NCI-H748 treated with DMSO at 0.1 percent for 48 hours (cell line): ENCODE data around the gene PARM1.
A peak's percentile ranks its signal among the peaks of the same experiment; 100 is the strongest.

ENCODE experiments used
- DNase-seq: peaks from one replicate; lab custom pipeline; 2025; lab: John Stamatoyannopoulos, UW

PARM1 gene, protein sequence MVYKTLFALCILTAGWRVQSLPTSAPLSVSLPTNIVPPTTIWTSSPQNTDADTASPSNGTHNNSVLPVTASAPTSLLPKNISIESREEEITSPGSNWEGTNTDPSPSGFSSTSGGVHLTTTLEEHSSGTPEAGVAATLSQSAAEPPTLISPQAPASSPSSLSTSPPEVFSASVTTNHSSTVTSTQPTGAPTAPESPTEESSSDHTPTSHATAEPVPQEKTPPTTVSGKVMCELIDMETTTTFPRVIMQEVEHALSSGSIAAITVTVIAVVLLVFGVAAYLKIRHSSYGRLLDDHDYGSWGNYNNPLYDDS

DNA sequence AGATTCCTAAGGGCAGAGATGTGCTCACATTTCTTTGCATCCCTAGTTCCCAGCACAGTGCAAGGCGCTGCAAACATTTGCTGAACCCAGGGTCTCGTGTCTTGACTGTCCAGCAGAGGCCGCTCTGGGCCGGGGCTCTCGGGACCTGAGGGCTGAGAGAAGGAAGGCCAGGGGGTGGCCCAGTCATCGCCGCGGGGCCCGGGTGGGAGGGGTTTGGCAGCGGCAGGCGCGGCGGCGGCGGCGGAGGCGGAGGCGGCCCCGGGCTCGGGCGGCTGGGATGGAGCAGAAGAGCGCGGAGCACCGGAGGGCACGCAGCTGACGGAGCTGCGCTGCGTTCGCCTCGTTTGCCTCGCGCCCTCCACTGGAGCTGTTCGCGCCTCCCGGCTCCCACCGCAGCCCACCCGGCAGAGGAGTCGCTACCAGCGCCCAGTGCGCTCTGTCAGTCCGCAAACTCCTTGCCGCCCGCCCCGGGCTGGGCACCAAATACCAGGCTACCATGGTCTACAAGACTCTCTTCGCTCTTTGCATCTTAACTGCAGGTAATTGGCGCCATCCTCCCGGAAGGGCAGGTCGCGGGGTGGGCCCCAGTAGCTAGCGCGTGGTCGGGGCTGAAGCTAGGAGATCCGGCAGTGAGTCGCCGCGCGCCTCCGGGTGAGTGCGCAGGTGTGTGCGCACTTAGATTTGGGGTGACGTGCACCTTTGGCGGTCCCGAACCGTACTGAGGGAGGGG, at the start of gene PARM1:
Gene PARM1, plus strand, starts transcription at position 285 of the 730 bp plus-strand sequence. Its CDS starts 212 bp downstream, at position 497.
- peak; percentile 67 for DNase-seq

DNA sequence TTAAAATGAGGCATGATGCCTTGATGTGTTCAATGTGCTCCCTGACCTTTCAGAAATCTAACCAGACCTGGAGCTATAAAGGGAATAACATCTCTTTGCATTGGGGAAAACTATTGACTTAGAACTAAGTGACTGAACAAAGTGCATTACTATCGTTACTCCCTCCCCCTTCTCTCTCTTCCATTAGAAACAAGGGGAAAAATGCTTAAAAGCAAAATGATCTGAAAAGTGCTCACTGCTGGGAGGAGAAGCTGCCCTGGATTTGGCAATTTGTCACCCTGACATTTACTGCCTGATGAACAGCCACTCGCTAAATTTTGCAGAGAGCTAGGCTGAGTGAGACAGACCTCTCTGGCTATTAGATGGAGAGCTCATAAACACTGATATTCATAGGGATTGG, 48.6 kb upstream of the PARM1 start:
- DNase-seq = no peak

DNA sequence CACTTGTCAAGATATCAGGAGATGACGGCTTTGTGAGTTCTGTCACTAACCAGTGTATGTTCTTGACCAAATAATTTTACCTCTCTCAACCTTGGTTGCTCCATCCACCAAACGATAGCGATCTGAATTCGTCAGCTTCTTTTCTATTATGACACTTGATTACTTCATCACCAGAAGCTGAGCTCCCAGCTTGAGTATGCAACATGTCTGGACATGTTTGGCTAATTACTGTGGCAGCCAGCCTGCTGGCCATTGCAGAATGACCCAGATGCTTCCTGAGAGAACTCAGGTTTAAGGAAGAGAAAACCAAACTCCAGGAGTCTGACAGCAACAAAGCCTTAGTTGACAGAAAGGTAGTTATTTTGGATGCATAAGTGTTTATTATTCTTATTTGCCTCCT, 46.4 kb upstream of the PARM1 start:
- peak; percentile 29 for DNase-seq

DNA sequence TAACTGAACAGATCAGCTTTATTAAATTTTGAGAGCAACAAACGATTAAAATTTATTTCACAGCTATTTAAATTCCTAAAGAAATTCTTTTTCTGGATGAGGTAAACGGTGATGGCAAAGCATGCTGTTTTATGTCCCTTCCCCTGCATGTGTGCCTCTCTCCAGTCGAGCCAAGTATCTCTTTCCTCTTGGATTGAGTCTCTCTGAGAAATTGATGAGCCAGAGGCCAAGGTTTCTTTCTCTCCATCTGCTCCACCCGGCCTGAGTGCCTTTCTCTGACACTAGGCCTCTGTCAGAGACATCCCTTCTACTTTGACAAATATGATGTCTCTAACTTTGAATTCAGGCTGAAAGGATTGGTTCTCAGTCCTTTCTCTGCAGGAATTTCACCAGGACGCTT, 42.6 kb upstream of the PARM1 start:
- DNase-seq = no peak

DNA sequence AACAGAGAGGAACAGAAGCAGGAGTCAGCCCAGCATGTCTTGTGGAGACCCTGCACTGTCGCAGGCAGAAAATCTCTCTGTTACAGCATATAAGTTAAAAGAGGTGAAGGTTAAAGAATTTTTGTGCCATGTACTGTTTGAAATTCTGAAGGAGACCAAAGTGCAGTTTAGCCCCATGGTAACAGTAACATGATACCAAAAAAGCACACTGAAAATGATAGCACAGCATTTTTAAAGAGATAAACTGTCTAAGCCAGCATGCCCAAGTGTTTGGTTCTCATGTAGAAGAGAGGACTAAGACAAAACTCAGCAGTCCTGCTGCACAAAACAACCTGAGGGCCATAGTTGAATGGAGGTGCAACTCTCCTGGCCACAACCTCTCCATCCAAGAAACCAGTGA, 41.9 kb upstream of the PARM1 start:
- no peak for DNase-seq

DNA sequence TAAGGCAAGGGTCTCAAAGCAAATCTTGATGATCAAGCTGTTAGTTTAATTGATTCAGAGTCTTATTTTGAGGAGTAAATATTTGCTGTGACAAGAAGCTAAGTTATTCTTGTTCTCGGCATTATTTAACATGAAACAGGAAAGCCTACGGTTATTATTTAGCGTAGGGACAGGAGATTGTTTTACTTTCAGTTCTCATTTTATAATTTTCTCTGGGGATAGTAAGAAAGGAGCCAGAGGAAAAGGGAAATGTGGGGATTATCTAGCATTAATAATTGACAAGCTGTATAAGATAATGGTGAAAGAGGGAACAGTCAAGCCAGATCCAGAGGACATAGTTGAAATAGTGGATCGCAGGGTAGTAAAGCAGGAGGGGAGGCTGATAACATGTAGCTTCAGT, 39.7 kb upstream of the PARM1 start:
- no peak for DNase-seq

DNA sequence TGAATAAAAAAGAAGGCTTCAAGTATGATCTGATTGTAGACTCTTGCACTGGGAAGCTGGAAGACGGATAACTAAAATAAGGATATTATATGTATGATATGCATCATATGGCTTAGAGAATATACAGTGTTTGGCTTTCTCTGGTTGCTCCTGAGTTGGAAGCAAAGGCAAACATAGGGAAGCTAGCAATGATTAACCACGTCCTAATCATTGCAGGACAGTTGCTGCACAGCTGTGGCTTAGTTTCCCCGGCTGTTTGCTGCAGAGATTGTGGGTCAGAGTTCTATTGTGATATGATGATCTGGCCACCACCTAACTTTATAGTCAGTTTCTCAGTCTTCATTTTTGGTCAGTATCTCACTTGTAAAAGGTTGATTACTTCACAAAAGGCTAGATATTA, 36.3 kb upstream of the PARM1 start:
- DNase-seq = no peak

DNA sequence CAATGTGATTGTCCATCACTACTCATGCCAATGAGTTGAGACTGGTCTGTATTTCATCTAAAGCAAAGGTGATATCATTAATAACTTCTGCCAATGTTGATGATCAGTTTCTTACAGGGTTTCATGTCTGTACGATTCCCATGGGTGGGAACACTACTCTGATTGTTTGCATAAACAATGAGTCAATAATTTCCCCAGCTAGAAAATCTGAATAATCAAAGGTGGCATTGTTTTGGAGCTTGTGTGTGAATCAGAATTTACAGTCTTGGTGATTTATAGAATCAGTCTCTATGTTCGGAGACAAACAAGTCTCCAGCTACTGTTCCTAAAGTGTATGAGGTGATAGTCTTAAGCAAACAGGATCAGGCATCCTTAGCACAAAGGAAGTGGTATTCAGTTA, 35.5 kb upstream of the PARM1 start:
- no peak for DNase-seq

DNA sequence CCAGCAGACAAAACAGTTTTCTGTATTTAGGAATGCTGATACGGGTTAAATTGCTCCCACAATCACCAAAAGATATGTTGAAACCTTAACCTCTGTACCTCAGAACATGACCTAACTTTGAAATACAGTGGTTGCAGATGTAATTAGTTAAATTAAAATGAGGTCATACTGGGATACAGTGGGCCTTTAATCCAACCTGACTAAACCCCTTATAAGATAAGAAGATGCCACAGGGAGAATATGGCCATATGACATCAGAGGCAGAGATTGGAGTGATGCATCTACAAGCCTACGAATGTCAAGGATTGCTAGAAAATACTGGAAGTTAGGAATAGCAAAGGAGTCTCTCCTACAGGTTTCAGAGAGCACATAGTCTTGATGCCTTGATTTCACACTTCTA, 32.1 kb upstream of the PARM1 start:
- DNase-seq = no peak

DNA sequence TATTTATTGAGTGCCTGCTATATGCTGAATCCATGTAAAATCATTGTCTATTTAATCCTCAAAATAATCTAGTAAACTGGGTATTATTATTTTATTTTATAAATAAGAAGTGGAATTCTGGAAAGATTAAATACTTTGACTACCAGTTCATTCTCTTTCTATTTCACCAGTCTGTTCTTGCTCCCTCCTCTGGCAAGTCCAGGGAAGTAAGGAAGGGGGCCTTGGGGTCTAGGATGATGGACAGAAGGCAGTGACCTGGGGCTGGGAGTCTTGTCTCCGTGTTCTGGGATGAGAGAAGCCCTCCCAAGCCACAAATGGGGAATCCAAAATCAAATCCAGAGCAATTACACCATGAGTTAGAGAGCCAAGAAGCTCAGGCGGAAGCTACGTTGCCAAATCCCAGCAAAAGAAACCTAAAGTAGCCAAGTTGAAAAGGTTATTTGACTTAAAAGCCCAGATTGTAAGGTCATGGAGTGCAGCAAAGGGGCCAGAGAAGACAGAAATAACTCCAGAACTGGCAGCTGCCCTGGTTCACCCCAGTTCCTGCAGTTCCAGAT, 28.3 kb upstream of the PARM1 start:
- DNase-seq = no peak

DNA sequence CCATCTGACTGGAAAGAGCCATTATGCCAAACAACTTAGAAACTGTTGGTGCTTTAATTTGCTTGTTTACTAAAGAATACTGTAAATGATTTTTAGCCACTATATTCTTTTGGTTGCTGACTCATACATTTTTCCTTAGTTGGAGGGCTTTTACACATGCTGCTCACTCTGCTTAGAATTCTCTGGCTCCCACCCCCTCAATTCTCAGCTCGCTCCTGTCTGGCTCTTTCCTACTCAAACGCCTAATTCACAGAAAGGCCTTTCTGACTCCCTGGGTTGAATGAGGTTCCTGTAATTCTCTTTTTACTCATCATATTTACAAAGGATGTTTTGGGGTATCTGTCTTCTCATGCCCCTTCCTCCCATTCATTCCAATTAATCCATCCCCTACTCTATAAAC, 26.1 kb upstream of the PARM1 start:
- DNase-seq = no peak

DNA sequence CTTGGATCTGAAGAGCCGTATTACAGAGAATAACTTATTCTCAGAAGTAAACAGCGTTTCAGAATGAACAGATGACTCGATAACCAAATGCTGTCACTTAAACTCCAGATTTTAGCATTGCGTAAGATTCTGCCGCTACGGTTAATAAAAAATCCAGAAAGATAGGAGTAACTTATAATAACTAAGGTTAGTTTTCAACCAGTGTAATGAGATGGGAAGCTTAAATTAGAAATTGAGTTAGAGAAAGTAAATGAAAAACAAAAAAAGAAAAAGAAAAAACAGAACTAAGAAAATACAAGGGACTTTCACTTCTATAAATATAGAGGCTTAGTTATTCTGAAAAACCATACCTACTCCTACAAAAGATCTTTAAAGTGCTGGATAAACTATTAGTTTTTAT, 13.1 kb upstream of the PARM1 start:
- no peak for DNase-seq

DNA sequence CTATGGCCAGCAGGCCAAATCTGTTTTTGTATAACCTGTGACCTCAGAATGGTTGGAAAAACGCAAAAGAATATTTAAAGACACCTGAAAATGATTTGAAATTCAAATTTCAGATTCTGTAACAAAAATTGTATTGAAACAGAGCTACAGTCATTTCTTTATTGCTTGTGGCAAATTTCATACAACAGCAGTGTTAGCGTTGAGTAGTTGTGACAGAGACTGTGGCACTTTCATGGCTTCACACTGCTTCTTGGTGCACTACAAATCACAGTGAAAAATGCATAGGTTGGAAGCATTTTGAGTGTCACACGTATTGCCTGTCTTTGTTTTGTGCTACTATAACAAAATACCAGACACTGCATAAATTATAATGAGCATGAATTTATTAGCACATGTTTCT, 12.2 kb upstream of the PARM1 start:
- no peak for DNase-seq

DNA sequence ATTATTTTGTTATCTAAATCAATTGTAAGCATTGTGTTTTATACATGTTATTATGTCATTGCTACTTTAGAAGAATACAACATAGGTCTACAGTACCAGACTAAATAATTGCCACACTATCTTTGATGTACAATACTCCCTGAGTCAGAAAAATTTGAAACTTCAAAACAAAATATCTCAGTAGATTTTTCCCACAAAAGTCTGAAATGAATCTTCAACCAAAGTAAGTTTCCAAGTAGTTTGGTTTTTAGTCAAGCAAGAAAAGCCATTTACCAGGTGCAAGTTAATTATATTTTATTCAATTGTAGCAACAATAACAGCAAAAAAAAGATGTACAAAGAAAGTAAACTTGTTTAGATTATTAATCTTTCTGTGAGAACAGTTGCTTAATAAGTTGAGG, 11.4 kb upstream of the PARM1 start:
- DNase-seq = no peak

DNA sequence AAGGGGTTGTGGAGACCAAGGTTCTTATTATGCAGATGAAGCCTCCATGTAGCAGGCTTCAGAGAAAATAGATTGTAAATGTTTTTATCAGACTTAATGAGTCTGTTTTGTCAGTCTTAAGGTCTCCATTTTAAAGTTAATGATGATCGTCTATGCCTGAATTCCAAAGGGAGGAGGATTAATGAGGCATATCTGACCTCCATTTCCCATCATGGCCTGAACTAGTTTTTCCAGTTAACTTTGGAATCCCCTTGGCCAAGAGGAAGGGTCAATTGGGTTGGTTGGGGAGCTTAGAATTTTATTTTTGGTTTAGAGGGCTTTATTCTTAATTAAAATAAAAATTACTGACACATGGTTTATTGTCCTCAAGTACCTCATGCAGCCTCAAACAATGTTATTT, 6.9 kb upstream of the PARM1 start:
- DNase-seq = no peak

DNA sequence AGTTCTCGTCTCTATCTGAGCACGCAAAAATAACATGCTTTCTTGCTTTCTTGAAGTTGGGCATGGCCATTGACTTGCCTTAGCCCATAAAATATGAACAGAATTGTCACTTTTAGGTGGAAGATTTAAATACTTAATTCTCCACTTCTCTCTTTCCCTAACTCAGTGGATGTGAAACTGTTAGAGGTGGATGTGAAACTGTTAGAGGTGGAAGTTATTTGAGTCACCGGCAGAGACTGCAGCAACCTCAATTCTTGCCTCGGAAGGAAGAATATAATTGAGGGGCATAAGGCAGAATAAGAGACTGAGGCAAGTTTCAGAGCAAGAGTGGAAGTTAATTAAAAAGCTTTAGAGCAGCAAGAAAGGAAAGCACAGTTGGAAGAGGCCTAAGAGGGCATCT, 2.8 kb upstream of the PARM1 start:
- DNase-seq = no peak

DNA sequence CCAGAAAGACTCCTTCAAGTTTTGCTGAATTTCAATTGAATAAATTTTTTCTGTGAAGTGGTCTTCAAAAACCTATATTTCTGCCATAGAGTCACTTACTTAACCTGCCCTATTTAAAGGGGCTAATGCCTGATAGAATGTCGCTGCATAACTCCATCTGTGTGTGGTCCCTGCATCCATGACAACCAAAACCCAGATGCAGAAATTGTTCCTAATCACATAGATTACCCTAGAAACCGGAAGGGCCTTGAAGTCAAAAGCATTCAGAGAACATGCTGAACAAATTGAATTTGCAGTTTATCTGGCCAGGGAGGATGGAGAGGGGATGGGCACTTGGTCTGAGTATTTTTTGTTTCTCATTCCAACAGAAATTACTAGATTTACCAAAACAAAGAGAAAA, 1.5 kb upstream of the PARM1 start:
- DNase-seq = no peak

DNA sequence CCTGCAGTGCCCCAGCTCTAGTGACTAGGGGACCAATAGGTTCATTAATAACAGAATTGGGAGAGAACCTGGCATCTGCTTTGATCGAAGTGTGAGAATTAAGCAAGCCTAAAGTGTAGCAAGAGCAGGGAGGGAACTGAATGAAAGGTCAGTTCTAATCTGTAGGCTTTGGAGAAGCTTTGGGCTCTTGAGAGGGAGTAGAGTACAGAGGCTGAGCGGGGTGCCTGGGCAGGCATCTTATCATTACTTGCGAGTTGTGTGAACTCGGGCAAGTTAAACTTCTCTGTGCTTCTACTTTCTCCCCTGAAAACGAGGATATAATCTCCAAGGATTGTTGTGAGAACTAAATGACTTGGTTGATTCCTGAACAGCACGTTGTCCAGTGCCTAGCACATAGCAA, 906 bp upstream of the PARM1 start:
- DNase-seq = no peak

DNA sequence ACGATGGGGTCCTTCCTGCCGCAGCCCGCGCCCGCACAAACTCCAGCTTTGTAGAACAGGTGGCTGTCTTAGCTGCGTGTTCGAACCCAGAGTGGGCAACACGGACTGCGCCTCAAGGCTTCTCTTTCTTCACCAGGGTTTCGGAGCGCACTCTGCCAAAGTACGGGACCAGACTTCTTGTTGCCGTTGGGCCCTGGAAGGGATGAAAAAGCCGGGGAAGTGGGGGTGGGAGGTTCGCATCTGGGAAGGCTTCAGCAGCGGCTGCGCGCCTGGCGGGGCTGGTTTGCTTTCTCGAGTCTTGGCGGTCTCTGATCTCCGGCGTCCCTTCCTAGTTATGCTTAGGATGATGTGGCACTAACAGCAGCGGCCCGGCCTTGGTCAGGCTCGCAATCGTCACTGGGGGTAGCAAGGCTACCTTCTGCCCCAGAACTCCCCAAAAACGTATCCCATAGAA, 673 bp downstream of the PARM1 start:
- DNase-seq = peak; percentile 35

DNA sequence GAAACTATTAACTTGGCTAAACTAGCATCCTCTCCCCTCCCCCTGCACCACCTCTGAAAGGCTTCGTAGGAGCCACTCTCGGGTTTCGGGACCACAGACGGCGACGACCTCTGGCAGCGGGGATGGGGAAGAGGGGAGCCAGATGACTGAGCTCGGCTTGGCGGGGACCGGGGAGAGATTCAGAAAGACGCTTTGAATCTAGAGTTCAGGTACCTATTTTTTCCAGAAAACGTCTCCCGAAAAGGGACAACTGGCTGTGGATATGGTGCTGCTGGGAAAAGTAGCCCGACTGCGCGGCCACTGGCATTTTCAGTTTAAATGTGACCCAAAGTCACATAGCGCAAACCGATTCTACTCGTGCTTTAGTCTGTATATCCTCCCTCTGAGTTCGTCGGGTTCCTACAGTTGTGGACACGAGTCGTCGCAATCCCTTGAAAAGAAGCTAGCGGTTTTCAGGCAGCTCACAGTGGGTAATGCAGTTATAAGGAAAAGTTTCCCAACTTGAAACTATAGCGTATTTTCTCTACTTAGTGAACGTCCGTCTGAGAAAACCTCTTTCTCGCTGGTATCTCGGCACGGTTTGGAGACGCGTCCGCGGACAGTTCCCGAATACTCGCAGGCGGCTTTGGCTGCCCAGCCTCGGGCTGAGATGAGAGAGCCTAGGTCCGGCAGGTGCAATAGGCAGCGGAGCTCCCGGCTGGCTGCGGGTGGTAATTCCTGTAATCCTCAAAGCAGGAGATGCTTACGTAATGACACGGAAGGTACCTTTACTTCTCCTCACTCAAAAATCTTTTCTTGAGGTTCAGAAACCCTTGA, 1.3 kb downstream of the PARM1 start:
- DNase-seq = peak; percentile 23

DNA sequence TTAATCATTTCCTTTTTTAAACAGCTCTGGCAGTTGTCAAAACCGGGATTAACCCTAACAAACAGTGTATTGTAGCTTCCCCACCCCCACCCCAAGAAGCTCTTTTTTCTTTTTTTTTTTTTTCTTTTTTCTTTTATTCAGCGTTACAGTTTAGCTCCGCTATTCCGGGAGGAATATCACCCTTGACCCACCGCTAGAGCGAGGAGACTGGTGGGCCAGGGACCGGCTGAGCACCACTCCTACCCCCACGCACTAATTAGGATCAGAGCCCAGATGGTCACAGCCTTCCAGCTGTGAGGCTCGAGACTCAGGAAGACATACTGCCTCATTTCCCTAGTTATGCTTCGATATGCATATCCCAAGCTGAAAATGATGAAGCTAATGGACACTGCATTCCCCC, 2.0 kb downstream of the PARM1 start:
- no peak for DNase-seq

DNA sequence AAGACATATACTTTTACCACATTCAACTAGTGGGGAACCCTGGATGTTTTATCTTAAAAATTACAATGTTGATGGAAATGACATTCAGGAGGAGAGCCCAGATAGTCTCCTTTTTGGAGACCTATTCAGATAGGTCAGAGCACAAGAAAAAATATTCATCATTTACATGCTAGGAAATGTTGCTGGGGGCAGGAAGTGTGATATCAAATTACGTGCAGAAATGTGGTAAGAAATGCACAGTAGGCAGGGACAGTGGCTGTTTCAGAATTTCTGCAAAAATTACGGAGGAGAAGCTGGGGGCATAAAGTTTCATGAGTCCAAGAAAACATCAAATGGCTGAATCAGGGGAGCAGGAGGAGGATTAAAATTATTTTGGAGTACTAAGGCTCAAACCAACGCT, 8.2 kb downstream of the PARM1 start:
- DNase-seq = no peak
